NCI-H345 (cell line): ENCODE measurements around the gene ARHGDIB.

ENCODE experiments used
- DNase-seq: peaks from one replicate; lab custom pipeline; 2025; lab: John Stamatoyannopoulos, UW

Gene ARHGDIB

GRCh38 chr12:14893506-14894250 is 67.7 kb downstream of the ARHGDIB start:
- no peak for DNase-seq

GRCh38 chr12:14892726-14893505 is 68.5 kb downstream of the ARHGDIB start:
- DNase-seq = no peak
